ENCODE results near the gene CPNE8.

Gene CPNE8

DNA sequence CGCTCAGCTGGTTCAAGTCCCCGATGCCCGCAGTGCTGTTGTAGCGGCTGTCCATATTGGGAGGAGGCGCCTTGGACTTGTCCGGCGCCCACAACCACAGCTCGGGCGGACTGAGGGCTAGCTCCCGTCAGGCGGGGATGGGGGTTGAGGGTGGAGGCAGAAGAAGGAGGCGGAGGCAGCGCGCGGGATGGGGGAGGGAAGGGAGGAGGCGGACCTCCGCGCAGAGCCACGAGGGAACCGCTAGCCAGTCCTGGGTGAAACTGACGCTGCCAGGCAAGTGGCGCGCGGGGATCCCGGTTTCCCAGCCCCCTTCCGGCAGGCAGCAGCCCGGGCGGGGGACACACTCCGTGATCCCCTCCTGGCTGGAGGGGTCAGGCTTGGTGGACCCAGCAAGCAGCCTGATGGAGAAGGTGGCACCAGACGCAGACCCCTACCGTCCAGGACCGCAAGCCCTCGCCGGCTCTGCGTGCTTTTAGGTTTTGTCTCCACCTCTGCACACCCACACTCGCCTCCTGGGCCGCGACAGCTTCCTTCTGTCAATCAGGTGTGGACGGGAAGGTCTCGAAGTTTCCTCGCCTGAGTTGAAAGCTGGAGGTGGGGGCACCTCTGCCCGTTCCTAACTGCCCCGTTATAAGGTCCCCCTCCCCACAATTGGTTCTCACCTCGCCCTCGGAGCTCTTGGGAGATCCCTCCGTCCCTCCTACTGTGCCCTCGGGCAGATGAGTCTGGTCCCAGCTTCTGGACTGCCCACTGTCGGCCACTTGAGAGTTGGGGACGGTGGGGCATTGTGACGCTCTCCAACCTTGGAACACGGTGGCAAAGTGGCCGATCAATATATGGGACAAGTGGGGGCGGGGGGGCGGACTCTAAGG is at the start of gene CPNE8:
Gene CPNE8, minus strand, starts transcription at position 112 of the 872 bp plus-strand sequence. Its CDS starts 57 bp downstream, at position 55.
- no peak for DNase-seq

DNA sequence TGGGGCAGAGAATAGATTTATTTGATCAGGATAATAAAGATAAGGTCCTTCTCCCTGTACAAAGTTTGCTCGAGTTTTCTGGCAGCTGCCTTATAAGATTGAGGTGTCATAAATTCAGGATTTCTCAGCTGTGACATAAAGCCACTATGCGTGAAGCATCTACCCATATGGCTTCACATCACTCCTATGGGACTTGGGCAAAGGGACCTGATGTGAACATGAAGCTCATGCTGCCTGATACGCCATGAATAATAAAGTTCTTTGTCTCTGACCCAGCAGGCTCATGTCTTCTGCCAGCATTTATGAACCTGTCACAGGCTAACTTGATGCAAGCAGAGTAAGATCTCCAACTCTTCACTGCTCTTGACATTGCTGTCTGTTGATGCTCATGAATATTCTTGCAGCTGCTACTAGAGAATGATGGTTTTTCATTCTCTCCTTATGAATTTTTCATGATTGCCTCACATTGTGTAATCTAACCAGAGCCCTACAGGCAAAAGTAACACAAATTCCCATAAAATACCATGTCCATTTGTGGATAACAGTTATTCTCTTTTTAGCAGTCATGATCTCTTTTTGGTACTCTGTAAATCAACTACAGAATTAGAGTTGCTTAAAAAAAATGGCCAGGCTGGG is 49.0 kb upstream of the CPNE8 start:
- DNase-seq, result no peak

DNA sequence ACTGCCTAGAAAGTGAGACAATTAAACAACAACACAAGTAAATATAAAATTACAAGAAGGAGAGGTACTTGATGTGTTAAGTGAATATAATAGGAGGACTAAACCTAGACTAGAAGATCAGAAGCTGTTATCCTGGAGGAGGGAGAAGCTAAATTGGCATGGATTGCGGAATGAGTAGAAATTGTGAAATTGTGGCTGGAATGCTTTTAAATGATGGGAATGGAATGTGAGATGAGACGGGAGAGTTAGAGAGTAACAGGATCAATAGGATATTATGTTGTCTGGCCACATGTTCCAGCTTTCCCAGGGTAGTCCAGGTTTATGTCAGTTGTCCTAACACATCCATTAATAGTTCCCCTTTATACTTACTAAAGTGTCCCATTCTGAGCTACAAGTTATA is 44.0 kb upstream of the CPNE8 start:
- DNase-seq, result no peak

DNA sequence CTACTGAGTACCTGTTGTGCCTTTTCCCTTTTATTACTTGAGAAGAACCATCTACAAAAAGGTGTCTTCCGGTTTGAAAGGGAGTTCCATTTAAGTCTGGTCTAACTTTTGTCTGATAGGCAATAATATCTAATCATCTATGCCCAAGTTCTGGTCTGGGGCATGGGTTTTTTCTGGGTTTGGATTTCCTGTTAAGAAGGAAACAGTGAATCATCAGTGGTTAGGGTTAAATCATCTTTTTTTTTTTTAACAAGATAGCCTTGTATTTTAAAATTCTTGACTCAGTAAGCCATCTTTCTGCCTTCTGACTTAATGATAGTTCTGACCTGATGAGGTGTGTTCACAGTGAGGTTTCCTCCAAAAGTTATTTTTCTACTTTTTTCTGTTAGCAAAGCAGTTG is 29.3 kb upstream of the CPNE8 start:
- DNase-seq, result no peak

DNA sequence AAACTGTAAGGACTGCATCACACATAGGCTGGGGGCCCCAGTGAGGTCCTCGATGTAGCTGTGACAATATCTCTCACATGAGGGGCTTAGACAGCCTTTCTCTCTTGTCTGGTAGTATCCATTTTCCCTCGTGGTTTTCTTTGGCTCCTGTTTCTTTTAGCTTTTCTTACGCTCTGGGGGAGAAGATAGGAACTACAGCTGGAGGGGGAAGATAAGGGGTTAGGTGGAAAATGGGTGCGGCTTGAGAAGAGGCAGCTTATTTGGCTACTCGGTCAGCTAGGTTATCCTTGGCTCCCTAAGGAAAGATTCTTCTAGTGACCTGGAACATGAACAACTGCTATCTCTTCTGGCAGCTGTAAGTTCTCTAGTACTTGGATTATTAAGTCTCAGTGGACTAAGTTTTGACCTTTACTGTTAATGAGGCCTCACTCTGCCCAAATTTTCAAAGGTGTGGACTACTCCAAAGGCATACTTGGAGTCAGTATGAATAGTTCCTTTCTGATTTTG is 28.7 kb upstream of the CPNE8 start:
- DNase-seq, result no peak

DNA sequence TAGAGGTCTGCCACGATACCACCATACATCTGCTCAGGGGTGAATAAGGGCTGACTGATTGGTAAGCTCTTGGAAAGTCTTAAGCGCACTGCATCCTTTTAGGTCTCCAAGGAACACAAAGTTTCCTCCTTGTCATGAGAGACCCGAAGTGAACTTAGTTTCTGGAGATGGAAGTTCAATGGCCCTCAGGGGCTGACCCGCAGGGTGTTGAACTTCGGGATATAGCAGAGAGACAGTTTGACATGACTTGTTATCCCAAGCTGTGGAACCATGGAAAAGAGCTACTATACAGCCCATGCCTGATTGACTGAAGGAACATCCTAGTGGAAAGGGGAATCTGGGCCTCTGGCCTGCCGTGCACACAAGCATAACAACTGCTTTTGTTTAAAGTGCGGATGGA is 26.9 kb upstream of the CPNE8 start:
- no peak for DNase-seq

DNA sequence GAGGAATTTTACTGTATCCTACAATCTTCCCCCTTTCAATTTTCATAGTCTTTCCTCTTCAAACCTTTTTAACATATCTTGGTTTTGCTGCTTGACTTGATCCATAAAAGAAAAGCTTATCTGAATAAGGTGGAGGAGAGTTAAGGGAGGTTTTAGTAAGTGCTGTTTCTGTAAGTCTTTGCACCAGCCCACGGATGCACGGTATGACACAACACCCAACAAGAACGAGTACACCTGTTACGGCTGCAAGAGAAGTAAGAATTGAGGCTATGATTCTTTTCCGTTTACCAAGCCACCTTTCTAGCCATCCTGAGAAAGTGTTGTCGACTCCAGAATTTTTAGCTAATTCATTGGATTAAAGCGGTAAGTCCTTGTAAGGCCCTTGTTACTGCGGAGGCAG is 26.1 kb upstream of the CPNE8 start:
- DNase-seq, result no peak

DNA sequence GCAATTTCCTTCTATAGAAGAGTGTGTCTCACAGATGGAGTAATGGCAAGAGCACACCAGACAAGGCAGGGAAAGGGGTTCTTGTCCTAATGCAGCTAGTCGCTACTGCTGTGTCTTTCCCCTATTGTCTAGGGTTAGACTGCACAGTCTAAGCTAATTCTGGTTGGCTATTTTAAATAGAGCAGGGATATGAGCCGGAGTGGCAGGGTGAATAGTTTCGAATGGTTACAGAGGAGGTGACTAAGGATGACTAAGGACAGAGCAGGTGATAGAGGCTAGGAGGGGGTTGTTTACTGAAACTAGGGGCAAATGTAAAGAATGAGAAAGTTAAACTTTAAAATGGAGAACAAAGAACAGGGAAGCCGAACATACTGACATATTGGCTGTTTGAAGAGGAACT is 25.6 kb upstream of the CPNE8 start:
- no peak for DNase-seq

DNA sequence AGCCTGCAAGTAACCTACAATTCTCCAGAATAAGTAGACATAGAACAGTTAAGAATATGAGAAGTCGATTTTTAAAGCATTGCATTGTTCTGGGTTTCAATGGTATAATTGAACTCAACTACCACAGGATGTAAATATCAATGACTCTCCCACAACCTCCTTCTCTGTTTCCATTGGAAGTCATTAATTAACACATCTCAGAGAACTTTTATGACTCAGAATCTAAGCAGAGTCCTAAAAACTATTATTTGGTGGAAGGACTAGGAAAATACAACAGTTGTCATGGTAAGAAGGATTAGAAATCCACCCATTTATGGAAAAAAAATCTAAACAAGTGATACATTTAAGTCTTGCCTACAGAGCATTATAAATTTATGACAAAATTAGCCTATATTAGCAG is 21.1 kb upstream of the CPNE8 start:
- DNase-seq, result no peak

DNA sequence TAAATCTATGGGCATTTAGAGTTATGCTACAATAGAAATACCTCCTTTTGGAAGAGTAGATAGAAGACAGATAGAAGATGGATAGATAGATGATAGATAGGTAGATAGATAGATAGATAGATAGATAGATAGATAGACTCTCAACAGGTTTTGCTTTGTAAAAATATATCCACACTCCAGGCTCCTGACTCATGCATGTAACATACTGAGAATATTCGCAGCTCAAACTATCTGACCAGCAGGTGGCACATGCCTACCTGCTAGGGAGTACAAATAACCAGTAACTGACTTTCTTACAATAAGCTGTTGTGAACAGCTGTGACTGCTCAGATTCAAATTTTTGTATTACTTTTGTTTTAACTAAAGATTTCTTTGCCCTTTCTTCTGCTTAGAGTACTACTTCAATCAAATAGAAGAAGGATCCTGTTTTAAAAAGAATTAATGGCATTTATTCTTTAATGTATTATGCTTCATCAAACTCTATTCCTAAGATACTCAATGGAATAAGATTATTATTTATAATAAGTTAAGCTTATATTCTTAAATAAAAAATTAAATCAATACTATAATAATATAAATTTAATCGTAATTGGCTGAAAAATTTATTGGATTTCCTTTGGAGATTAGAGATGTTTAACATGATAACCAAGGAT is 15.8 kb upstream of the CPNE8 start:
- no peak for DNase-seq

DNA sequence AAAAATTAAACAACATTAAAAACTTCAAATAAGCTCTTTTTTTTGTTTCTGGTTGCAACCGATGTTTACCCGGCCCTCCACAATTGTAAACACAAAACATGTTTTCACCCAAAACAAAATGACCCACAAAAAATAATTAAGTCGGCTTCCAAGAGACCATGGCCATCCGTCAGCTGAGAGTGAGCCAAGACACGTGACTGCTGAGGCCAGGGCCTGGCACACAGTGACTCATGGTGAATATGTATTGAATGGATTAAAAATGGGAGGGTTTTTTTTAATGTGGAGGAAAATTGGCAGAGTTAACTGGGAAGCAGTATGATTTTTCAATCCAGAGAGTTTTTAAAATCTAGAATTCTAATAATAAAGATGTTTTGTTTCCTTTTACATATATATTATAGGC is 13.8 kb upstream of the CPNE8 start:
- DNase-seq, result no peak

DNA sequence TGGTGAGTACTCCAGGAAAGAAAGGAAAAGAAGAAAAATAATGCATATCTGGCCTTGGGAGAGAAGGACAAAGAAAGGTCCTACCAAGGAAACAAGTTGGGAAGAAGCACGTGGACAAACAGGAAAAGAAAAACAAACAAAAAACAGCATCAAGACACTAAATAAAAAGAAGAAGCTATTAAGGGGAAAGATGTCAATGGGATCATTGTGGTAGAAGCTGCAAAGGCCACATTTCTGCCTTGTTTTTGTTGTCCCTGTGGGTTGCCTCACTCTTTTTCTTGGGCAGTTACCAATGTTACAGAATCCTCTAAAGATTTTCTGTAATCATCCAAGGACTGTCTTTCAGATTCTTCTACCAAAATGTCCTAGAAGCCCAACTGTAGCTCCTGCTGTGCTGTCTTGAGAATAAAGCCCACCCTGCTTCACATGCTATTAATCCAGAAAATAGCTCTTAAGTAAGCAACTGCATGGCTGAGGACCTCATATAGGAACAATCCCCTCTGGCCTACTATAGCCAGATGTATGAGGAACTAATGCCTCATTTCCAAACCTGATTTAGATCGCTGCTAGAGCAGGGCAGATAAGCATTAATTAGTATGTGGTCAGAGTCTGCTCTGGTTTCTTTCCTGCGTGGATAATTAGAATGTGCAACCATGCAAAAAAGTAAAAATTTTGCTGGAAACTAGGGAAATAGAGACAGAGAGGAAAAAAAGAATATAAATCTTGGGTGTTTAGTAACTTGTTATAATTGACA is 10.2 kb upstream of the CPNE8 start:
- DNase-seq, result no peak

DNA sequence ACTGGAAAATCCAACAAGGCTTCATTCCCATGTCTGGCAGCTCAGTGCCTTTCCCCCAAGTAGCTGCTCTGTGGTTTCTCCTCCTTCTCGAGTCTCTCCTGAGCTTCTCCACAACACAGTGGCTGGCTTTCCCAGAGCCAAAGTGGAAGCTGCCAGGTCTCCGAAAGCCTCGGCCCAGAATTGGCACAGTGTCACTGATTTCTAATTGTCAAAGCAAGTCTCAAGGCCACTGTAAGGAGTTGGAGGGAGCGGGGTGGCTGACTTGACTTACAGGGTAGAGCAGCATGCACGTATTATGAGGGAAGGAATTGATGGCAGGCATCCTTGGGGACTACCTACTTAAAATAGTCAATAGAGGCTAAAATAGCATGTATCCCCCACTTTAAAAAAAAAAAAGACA is 6.7 kb upstream of the CPNE8 start:
- DNase-seq, result no peak

DNA sequence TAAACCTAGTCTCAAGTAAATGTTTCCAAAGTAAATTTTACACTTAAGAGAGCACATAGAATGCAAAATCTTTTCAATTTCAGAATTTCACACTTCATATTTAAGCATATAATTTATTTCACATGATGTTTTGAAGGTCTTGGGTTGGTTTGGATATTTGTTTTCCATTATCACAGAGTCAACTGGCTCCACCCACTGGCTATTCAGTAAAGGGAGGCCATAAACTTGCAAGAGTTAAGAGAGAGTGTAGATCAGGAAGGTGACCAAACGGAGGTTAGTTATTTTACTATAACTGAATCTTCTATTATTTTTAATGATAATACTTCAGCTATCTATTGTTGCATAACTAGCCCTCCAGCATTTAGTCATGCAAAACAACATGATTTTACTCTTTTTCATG is 6.2 kb upstream of the CPNE8 start:
- no peak for DNase-seq

DNA sequence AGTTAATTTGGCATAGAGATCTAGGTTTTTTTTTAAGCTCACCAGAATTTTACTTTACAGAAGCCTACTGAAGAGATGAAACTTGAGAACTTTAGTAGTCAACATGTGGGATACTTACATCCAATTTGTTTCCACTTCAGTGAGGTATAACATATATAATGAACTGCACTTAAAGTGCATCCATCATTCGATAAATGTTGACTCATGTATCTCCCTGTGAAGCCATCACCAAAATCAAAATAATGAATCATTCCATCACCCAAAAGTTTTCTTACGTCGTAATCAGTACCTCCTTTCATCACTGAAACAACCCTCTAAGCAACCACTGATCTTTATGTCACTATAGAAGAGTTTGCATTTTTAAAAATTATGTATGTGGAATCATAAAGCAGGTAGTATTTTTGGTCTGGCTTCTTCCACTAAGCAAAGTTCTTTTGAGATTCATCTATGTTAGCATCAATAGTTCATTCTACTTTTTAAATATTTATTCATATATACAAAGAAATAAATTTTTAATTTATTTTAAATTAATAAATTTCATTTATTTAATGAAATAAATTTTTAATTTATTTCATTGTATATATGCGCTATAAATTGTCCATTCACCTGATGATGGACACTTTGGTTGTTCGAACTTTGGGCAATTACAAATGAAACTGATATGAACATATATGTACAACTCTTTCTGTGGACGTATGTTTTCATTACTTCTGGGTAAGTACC is 2.0 kb upstream of the CPNE8 start:
- DNase-seq, result no peak

DNA sequence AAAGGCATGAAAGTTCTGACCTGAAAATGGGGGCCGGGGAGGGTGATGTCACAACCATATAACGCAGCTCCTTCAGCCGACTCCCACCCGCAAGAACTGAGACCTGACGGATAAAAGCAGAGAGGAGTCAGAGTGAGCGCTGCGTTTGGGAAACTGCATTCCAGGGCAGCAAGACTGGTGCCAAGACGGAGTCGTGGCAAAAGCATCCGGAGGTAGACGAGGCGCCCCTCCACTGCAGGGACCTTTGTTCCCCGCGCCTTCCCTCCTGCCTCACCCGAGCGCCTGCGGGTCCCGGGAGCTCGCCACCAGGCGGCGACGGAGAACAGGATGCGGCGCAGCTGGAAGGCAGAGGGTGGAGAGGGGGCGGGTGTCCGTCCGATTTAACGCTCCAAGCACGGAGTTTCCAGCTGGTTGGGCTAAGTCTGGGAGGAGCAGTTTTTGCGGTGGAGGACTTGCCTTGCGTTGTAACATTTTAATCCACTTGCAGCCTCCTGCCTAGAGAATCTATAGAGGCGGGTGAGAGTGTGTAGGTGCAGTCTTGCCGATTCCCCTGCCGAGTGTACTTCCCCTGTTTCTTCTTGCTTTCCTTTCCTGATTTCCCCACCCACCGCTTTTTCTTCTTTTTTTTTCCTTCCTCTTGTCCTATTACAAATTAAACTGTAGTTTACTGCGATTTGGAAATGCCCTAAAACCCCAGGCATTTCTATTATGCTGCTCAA is 1.2 kb upstream of the CPNE8 start:
- DNase-seq, result no peak

DNA sequence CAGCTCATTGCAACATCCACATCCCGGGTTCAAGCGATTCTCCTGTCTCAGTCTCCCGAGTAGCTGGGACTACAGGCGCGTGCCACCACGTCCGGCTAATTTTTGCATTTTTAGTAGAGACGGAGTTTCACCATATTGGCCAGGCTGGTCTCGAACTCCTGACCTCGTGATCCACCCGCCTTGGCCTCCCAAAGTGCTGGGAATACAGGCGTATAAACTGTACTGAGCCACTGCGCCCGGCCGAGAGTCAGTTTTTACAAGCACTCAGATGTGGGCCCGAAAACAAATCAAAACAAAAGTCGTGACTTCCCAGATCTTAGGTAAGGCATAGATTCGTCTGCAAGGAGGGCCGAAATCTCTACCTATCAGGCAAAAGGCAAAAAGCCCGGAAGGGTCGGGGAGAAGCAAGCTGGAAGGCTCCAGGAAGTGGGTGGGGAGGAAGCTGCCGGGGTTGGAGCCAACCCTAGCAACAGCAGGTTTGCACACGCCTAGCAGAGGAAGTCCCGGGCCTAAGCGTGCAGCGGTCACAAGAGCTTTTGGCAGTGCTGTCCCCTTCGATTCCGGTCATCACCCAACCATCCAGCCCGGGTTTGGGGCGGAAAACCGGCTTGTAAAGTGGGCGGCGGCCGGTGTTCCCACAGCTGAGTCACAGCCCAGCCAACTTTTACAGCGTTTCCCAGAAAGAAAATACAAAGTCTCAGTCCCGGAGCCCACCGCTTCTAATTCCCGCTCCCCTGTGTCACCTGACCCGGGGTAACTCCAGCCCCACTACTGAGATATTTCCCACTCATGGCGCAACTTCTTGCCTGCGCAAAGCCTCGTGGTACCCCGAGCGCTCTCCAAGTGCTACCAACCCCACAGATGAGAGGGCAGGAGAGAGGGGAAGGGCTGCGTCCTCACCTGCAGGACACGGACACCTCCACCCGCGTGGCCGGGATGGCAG is 583 bp downstream of the CPNE8 start:
- no peak for DNase-seq

DNA sequence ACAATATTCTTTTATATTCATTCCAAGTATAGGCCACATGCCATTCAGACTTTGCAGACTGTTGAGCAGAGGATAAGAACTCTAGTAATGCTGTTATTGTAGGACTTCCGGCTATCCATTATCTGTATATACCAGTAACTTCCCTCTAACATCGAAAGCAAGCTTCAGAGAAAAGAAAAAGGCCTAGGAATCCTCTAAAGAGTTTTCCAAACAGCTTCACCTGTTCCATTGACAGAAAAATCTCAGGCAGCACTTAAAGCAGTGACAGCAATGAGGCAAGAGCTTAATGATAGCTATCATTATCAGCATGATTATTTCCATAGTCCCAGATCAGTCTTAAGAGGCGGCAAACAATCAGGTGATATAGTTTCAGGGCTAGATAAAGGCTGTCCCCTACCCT is 1.8 kb downstream of the CPNE8 start:
- DNase-seq, result no peak

DNA sequence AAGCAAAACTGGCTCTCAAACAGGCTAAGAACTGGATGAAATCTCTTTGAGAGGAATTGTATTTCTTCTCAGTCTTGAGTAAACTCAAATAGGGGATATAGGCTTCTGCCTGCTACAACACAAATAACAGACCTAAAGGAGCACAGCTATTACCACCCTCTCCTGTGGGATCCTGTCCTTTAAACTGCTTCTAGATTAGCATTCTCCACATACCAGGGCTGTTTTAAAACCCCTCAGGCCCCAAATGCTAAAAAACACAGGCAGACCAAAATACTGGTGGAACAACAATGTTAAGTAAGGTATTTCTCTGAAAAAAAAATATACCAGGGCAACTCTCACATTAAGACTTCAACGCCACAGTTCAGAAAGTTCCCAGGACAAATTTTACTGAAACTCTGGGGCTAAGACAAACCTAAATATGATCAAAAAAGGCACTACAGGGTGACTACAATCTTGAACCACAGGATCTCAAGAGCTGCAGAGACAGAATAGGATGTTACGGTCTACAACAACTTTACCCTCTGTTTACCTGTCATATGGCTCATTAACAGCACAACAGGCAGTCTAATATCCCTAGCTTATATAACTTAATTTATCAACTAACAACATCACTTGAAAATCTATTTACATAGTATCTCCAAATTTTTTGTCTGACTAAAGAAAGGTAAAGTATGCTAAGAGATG is 7.2 kb downstream of the CPNE8 start:
- no peak for DNase-seq

DNA sequence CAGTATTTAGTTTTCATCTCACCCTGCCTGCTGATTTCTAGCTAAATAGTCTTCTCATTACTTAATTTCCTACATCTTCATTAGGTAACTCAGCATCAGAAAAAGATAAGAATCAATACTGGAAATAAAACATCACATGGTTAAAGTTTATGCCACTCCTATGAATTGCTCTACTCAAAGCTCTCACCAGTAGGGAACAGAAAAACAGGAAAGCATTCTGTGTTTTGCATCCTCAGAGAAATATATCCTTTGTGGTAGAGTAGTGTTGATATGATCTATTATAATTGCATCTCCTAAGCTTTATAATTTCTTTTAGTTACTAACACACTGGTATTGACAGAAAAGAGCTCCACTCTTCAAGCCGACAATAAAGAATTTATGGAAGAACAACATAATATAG is 9.9 kb downstream of the CPNE8 start:
- no peak for DNase-seq
